Fibroblast of villous mesenchyme (primary cell): Measurements from ENCODE around the gene IGLON5. TPM values are rescaled to one million over a fixed set of nuclear protein-coding genes. Genes with fewer than 3 reads are reported as not detected.

Experiments
- DNase-seq: peaks from one replicate; pipeline ENCODE4 v3.0.0-alpha.2; 2010; ENCODE audit warnings: low read depth
- H3K4me3 ChIP-seq: 2 replicates; pipeline ENCODE4 v1.5.1; 2011; ENCODE audit warnings: low read depth, mild to moderate bottlenecking, low read length
- CTCF ChIP-seq: IDR thresholded peaks from 2 replicates; pipeline ENCODE4 v1.5.1; 2012; ENCODE audit warnings: low read depth, mild to moderate bottlenecking, low read length; ENCODE audit not compliant: insufficient read depth
- total RNA-seq: library from RNA; depleted of rRNA; stranded (reverse); fragments of >200 nt; gene quantifications from 2 replicates; pipeline ENCODE4 v1.2.3, GENCODE V29; 2012

The IGLON5 gene
- total RNA-seq, 1 donor = not detected

GRCh38 chr19:51372649-51373504 is 61.4 kb downstream of the IGLON5 start, which contains the start of gene NKG7:
TSS of gene NKG7 (minus strand) at chr19:51372654. CDS start at chr19:51372535, 119 bp downstream.
- no peak for TF ChIP-seq CTCF
- DNase-seq = no peak
- no peak within 1 kb of the TSS for H3K4me3 ChIP-seq

GRCh38 chr19:51375504-51376221 is 64.2 kb downstream of the IGLON5 start:
- DNase-seq = no peak
- no peak for TF ChIP-seq CTCF
- no peak overlapping the region for H3K4me3 ChIP-seq

DNA sequence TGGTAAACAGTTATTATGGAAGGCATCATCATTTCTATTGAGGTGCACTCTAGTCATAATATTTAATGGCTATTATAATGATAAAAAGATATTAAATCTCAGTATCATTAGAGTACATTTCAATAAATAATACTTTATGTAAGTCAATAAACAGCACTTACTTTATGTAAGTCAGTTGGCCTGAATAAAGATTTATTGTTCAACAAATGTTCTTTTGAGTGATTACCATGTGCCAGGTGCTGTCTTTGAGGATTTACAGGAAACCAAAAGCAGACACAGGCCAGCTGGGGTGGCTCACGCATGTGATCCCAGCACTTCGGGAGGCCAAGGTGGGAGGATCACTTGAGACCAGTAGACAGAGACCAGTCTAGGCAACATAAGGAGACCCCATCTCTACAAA is 66.0 kb downstream of the IGLON5 start:
- no peak for TF ChIP-seq CTCF
- no peak overlapping the region for H3K4me3 ChIP-seq
- DNase-seq = no peak

GRCh38 chr19:51380379-51380778 is 68.9 kb downstream of the IGLON5 start:
- no peak for TF ChIP-seq CTCF
- no peak overlapping the region for H3K4me3 ChIP-seq
- DNase-seq = no peak

Other genes with a start within 250 kb of the IGLON5 start
- not detected in 2 replicates for gene KLK13, start 246.6 kb upstream of the IGLON5 start, total RNA-seq
- not detected in 2 replicates for gene KLK14, start 228.8 kb upstream of the IGLON5 start, total RNA-seq
- gene CTU1, start 203.2 kb upstream of the IGLON5 start, total RNA-seq = 4.8 and 5.2 TPM in 2 replicates
- under 0.01 TPM in 1 of 2 replicates, not detected in the other for gene SIGLEC9, start 186.7 kb upstream of the IGLON5 start, total RNA-seq
- gene SIGLEC7, start 169.3 kb upstream of the IGLON5 start, total RNA-seq = not detected in 2 replicates
- gene CD33, start 86.6 kb upstream of the IGLON5 start, total RNA-seq = not detected in 2 replicates
- not detected in 2 replicates for gene SIGLECL1, start 60.6 kb upstream of the IGLON5 start, total RNA-seq
- 0.43 and 0.64 TPM in 2 replicates for gene VSIG10L, start 30.5 kb downstream of the IGLON5 start, total RNA-seq
- 72.2 and 76.4 TPM in 2 replicates for gene ETFB, start 54.7 kb downstream of the IGLON5 start, total RNA-seq
- not detected in 2 replicates for gene CLDND2, start 57.4 kb downstream of the IGLON5 start, total RNA-seq
- gene NKG7, start 61.0 kb downstream of the IGLON5 start, total RNA-seq = not detected in 2 replicates
- gene LIM2, start 76.3 kb downstream of the IGLON5 start, total RNA-seq = not detected in 2 replicates
- not detected in 2 replicates for gene C19orf84, start 78.9 kb downstream of the IGLON5 start, total RNA-seq
- not detected in 2 replicates for gene SIGLEC10, start 106.0 kb downstream of the IGLON5 start, total RNA-seq
- gene SIGLEC8, start 146.8 kb downstream of the IGLON5 start, total RNA-seq = not detected in 2 replicates
- not detected in 2 replicates for gene CEACAM18, start 166.9 kb downstream of the IGLON5 start, total RNA-seq
- not detected in 2 replicates for gene SIGLEC12, start 190.2 kb downstream of the IGLON5 start, total RNA-seq
- under 0.01 TPM in 1 of 2 replicates, not detected in the other for gene SIGLEC6, start 220.0 kb downstream of the IGLON5 start, total RNA-seq